GM18873 (cell line): ENCODE measurements around the gene C10orf88.
"Not testable (repeated sequence)": the region's sequence is repeated elsewhere in the genome, so short reads cannot be mapped to it uniquely, and the experiment has no call there.

Experiments used
- ATAC-seq: cut with Tn5 transposase; IDR thresholded peaks from one replicate; pipeline ENCODE4 v1.9.1; 2021; ENCODE audit warnings: mild to moderate bottlenecking, moderate library complexity, moderate number of reproducible peaks; ENCODE audit not compliant: unreplicated experiment, low FRiP score

Gene C10orf88

DNA sequence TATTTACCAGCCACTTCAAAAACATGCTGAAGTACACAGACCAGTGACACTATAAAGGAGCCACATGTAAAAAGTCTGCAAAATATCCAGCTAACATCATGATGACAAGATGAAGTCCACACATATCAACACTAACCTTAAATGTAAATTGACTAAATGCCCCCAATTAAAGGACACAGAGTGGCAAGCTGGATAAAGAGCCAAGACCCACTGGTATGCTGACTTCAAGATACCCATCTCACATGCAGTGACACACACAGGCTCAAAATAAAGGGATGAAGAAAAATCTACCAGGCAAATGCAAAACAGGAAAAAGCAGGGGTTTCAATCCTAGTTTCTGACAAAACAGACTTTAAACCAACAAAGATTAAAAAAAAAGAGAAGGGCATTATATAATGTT lies 12.9 kb upstream of the C10orf88 start:
- ATAC-seq = no peak

DNA sequence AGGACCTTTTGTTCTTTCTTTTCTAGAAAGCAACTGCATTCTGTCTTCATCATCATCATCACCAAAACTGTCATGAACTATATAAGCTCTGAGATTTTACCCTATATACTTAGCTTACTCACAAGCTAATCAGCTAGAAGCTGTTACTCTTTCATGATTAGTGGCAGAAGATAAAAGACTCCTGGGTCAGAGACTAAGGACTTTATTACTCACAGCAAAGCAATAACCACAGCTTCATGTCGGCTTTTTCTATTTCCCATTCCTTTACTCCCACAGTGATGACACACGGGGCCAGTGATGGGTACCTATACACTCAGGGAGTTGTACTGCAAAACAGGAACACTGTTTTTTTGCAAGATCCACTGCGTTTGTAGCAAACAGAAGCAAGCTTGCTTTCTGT lies 8.4 kb upstream of the C10orf88 start:
- ATAC-seq = no peak

DNA sequence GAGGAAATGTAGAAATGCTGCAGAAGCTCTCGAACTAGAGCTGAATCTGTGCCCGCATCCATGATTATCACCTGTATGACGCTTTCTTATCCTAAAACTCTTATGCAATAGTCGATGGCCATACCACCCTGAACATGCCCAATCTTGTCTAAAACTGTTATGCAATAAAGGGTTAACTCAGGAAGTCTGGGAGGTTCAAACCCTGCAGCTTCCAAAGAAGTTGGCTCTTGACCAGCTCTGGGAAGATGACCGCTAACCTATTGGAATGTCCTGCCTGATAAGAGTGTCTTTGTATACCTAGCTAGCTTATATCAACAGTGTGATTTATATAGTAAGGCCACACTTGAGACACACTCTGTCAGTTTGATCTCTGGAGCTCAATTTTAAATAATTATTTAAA lies 3.4 kb upstream of the C10orf88 start:
- no peak for ATAC-seq

DNA sequence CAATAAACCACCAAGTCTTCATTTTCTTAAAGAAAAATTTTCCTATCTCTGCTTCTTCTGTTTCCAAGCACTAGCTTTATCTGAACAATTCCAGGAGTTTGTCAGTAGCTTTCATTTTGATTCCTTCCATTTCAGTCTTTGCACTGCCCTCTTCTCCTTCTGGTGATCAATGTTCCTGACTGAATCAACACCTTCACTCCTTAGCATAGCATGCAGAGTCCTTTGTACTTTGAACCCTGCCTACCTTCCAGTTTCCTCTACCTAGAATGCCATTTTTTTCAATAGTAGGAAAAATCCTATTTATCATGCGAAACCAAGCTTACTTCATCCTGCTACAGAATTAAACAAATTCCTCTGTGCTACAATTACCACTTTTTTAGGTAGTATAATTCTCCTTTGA lies 1.9 kb upstream of the C10orf88 start:
- no peak for ATAC-seq

DNA sequence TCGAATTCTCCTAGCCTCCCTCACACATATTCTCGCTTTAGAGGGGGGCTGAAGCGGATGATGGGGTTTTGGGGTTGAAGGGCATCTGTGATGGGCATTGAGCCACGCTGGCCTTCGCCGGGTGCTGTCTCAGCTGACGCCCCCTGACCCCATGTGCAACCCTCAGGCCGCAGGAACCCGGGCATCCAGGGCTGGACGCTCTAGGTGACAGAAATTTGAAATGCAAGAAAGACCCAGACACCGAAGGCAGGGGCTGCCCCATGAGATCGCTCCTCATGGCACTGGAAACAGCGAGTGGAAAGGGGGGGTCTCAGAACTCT lies 664 bp upstream of the C10orf88 start:
- no peak for ATAC-seq

DNA sequence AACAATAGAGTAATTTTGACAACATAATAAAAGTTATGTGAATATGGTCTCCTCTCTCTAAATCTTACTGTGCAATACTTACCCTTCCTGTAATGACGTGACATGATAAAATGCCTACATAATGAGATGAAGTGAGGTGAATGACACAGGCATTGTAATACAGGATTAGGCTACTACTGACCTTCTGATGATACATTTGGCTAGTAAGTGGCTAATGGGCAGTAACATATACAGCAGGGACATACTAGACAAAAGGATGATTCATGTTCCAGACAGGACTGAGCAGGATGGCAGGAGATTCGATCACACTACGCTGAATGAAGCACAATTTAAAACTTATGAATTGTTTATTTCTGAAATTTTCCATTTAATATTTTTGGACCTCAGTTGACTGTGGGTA lies 4.7 kb downstream of the C10orf88 start:
- no peak for ATAC-seq

DNA sequence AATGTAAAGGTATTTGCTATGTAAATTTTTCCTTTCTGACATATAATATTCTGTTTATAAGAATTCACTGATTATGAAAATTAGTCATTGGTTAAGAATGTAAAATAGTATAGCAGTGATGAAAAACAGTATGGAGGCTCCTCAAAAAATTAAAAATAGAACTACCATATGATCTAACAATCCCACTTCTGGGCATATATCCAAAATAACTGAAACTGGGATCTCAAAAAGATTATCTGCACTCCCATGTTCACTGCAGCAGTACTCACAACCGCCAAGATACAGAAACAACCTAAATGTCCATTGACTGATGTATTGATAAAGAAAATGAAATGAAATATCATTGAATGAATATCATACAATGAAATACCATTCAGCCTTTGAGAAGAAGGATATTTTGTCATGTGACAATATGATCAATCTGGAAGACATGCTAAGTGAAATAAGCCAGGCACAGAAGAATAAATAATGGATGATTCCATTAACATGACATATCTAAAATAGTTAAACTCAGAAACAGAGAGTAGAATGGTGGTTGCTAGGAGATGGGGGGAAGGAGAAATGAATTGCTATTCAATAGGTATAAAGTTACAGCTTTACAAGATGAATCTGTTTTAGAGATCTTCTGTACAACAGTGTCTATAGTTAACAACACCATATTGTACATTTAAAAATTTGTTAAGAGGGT lies 14.0 kb downstream of the C10orf88 start:
- ATAC-seq = no peak

DNA sequence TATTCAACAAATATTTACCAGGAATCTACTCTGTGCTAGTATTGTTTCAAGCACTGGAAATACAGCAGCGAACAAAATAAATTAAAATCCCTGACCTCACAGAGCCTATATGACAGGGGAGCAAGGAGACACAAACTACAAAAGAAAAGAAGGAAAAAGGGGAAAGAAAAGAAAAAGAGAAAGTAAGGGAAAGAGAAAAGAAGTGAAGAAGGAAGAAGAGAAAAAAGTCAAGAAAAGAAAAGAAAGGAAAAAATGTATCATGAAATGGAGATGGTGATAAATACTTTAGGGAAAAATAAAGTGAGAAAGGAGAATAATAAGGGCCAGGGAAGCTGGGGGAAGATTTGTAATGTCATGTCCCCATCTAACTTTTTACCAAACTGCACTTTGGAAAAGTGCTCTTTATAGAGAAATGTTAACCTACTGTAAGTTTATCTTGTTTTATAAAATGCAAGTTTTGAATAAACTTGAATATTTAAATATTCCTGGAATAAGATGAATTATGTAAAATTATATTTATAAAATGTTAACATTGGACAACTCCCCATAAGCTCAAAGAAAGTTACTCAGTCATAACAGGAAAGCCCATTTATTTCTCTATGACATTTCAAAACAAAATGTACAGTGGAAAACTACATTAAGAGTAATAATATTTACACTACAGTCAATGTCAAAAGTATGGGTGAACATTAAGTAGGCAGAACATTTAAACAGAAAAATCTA lies 14.7 kb downstream of the C10orf88 start:
- no peak for ATAC-seq

DNA sequence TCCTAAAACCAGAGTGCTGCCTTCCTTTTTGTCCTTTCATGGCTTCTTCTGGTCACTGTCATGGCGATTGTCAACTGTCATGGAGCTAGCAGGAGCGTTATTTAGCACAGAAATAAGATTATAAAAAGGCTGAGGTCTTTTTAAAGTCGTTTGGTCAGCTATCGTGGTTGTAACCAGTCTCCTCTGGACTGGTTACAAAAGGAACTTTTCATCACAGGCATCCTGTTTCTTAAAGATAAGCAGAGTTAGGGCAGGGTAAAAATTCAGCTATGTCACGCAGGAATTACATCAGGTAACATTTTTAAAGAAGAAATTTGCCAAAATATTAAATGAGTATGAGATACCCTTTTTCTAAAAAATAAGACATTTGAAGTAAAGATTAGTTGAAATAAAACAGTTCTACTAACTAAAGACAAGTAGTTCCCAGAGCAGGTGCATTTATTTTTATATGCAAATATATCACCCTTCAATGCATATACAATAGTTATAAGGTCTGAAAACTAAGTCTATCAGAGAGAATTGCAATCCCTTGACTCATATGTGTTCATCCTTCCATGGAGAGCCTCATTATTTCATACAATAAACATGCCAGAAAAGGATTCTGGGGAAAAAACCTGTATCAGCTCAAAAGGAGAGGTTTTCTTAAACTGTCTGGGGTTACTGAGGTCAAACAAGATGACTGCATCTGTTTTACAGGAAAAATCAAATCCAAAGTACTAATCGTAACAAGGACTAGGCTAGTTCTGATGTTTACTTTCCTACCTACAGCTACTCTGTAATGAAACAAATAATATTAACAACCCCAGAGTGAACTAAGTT lies 22.7 kb downstream of the C10orf88 start:
- ATAC-seq = no peak

DNA sequence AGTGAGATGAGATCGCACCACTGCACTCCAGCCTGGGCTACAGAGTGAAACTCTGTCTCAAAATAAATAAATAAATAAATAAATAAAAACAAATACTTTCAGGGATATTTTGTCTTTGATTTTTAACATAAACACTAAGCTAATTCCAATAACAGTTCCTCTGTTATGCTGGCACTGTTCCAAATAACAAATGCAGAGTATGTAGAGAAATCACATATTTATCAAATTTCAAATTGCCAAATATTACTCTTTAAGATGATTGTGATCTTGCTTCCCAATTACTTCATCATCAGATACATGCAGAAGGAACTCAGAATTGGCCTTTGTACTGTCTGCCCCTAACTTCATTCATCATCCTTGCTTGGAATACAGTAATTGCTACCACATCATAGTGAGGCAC lies 23.9 kb downstream of the C10orf88 start:
- no peak for ATAC-seq

DNA sequence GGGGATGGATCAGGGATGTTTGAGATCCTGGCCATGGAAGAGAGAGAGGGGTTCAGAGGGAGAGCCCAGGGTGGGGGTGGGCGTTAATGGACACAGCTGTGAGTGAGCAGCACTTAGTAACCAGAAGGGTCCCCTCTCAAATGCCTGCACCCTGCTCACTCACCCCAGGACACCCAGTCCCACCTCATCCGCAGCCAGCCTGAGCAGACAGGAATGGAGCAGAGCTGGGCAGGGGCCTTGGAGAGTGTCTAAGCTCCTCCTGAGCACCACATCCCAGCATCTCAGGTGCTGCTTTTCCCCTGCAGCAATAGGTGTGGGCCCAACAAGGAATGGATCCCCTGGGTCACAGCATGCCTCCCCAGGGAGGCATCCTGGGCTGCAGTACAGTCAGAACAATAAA lies 38.3 kb downstream of the C10orf88 start:
- no peak for ATAC-seq

DNA sequence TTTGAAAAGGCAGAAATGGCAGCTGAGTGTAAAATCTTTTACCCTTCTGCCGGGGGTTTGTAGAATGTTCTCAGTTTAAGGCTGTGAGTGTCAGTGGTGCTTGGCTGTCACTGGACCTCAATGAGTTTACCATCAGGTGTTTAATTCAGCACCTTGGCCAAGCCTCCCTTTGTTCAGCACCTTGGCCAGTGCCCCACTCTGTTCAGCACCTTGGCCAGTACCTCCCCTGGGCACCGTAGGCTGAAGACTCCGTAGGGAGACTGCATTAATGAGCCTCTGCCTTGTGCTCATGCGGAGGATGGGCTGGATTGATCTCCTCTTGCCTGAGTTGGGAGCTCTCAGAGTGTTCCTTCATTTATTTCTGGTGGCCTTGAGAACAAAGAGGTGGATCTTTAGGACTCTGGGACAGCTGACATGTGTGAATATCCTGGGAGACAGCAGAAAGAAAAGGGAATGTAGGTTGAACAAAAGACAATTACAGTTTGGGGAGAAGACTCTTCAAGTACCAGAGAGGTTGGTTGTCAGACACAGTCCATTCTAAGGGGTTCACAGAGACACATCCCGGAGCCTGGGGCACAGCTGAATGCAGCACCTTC lies 42.0 kb downstream of the C10orf88 start:
- ATAC-seq = no peak

DNA sequence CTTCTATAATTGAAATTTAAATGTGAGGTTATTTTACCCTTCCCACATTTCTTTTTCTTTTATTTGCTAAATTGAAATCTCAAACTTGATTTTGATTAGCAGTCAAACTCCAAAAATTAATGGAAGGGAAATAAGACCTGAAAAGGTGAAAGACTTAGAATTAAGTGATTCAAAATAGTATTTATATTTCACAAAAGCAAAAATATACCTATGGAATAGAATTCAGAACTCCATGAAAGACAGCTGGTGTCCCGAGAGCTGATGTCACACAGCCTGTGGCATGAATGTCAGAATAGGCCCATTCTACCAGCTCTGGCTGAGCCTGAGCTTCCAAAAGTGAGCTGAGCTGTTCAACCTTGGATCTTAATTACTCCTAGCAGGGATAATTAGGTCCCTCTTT lies 43.7 kb downstream of the C10orf88 start, which contains the start of gene FAM24A:
FAM24A (plus strand) TSS at position 301 of the 400 bp plus-strand sequence. CDS start 1,025 bp downstream, outside the sequence.
- no peak for ATAC-seq

DNA sequence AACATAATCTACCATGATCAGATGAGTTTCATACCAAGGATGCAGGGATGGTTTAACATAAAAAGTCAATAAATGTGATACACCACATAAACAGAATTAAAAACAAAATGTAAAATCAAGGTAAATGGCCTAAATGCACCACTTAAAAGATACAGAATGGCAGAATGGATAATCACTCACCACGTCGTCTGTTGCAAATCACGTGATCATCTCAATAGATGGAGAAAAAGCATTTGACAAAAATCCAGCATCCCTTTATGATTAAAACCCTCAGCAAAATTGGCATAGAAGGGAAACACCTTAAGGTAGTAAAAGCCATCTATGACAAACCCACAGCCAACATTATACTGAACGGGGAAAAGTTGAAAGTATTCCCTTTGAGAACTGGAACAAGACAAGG lies 50.2 kb downstream of the C10orf88 start:
- not testable (repeated sequence) for ATAC-seq

DNA sequence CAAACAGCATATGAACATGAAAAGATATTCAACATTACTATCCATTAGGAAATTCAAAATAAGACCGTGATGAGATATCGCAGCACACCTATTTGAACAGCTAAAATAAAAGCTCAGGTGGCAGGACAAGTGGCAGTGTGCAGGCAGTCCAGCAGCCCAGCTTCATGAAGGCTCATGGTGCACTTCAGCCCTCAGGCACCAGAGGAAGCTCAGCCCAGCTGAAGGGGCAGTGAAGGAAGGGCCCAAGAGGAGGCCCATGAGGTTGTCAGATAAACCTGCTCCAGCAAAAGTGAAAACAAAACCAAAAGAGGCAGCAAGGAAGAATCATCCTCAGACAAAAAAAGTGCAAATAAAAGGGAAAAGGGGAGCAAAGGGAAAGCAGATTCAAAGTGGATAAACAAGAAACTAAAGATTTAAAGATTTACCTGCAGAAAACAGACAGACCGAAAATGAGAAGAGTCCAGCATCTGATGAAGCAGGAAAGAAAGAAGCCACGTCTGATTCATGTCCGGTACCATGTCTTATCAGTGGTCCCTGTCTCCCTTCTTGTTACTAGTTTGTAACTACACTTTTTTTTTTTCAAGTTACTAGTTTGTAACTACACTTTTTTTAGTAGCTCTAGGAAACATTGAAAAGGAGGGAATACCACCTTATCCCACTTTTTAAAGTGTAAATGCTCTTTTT lies 59.6 kb downstream of the C10orf88 start:
- no peak for ATAC-seq

DNA sequence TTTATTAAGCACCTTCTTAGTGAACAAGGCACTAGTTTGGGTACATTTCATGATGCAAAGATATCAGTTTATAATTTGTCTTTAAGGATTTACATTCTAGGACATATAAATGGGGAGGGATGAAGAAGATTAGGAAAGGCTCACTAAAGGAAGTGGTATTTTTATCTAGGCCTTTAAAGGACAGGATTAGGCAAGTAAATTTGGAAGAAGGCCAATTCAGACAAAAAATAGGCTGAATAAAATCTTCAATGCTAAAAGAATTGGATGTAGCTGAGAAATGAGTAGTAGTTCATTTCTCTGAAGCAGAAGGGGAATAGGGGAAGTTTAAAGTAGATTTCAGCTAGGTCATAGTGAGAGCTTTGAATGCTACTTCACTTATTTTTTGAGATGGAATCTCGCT lies 69.9 kb downstream of the C10orf88 start:
- no peak for ATAC-seq

DNA sequence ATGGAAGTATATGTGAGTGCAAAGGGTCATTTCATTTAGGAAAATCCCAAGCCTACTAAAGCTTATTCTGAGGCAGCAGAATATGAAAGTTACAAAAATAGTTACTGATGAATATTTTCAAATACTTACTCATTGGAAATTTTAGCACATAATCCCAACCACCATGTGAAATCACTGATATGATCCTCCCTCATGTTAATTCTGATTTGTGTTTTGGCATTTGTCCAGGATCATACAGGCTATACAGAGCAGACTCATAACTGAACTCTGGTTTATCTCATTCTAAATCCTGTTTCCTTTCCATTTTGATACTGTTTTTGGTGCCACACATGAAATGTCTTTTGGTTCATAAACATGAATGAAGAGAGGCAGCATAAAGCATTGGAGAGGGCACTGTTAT lies 71.3 kb downstream of the C10orf88 start:
- no peak for ATAC-seq
